Measurements from ENCODE around the gene CYP1A2. TPM values are rescaled to one million over a fixed set of nuclear protein-coding genes. Genes with fewer than 3 reads are reported as not detected.

CYP1A2 gene
- total and polyA plus RNA-seq, 2 of the 13 experiments (the other 11 are each of a cell fraction or from before 2014, with no cell fraction given), result 0.07 TPM; not detected in 1

- TF ChIP-seq HDAC1 (CRISPR knock-in tag; IDR thresholded peaks at IDR 0.05) (no peak), ZNF841 (CRISPR knock-in tag; IDR thresholded peaks at IDR 0.05; ENCODE audit: borderline replicate concordance) (no peak), ZNF556 (CRISPR knock-in tag; IDR thresholded peaks at IDR 0.05; ENCODE audit: borderline replicate concordance) (no peak), ZMYM3 (CRISPR knock-in tag; IDR thresholded peaks at IDR 0.05) (no peak), MAZ (IDR thresholded peaks at IDR 0.05; ENCODE audit: borderline replicate concordance, low read depth, low read length) (no peak), MAZ (CRISPR knock-in tag; IDR thresholded peaks at IDR 0.05; ENCODE audit: low read depth) (peak; percentile 10; the same call in 1 of the 2 replicates), PHF5A (CRISPR knock-in tag; IDR thresholded peaks at IDR 0.05; ENCODE audit: low read depth, unreplicated experiment) (no peak), MED8 (CRISPR knock-in tag; IDR thresholded peaks at IDR 0.05; ENCODE audit: insufficient replicate concordance) (no peak), RERE (CRISPR knock-in tag; IDR thresholded peaks at IDR 0.05; ENCODE audit: low read depth) (no peak), CREB1 (IDR thresholded peaks at IDR 0.05) (no peak), CREB1 (CRISPR knock-in tag; IDR thresholded peaks at IDR 0.05) (no peak), ETV5 (CRISPR knock-in tag; IDR thresholded peaks at IDR 0.05; ENCODE audit: borderline replicate concordance) (no peak), ZNF232 (CRISPR knock-in tag; IDR thresholded peaks at IDR 0.05; ENCODE audit: borderline replicate concordance) (no peak), SP1 (IDR thresholded peaks at IDR 0.05) (no peak), SP1 (CRISPR knock-in tag; IDR thresholded peaks at IDR 0.05) (peak; percentile 56; the same call in 1 of the 2 replicates), NFKB2 (CRISPR knock-in tag; IDR thresholded peaks at IDR 0.05; ENCODE audit: borderline replicate concordance) (no peak), DRAP1 (CRISPR knock-in tag; IDR thresholded peaks at IDR 0.05) (peak; percentile 35; the same call in 1 of the 2 replicates), ZNF800 (CRISPR knock-in tag; IDR thresholded peaks at IDR 0.05) (no peak), PHB2 (IDR thresholded peaks at IDR 0.05; ENCODE audit: partially characterized antibody) (no peak), ZNF83 (CRISPR knock-in tag; IDR thresholded peaks at IDR 0.05; ENCODE audit: borderline replicate concordance) (no peak), POLR2A (IDR thresholded peaks at IDR 0.05; ENCODE audit: insufficient read depth in 1 of 2, low read depth in 2 of 2, low read length in 2 of 2) (peak in 1 of 2 experiments; percentile 22; a peak in 1 of 4 replicates), ZNF737 (CRISPR knock-in tag; IDR thresholded peaks at IDR 0.05; ENCODE audit: borderline replicate concordance) (no peak)
Measured at GRCh38 chr15:74725225-74725774, 23.3 kb upstream of the CYP1A2 start, which contains the start of gene CYP1A1 (continued).
